IMR-90 (cell line): ENCODE measurements around the gene PCK2. TPM values are rescaled to one million over a fixed set of nuclear protein-coding genes. Genes with fewer than 3 reads are reported as not detected.

ENCODE experiments used
- ATAC-seq: fragments of 200-7000 bp; cut with Tn5 transposase; 2 replicates; pipeline ENCODE4 v1.9.1; 2020; ENCODE audit warnings: low read depth, mild to moderate bottlenecking, moderate library complexity
- BruUV-seq: library from RNA; stranded (reverse); fragments of 400-500 nt; replicated peaks from 2 replicates; lab custom pipeline; 2021; lab: Mats Ljungman, UMichigan
- CTCF ChIA-PET: fragments of 300-600 bp; formaldehyde crosslinking; extraction: SDS; loops from one replicate; lab custom pipeline; 2021; ENCODE audit warnings: antibody characterized with exemption; lab: Yijun Ruan, JAX
- POLR2A ChIA-PET: fragments of 300-600 bp; sonication (Branson Sonifier 250); formaldehyde crosslinking; loops from one replicate; lab custom pipeline; 2022; ENCODE audit warnings: antibody characterized with exemption; ENCODE audit not compliant: unreplicated experiment; lab: Charles Lee
- DNase-seq: peaks from one replicate; pipeline ENCODE4 v3.0.0; 2013
- H2AFZ ChIP-seq: replicated peaks from 2 replicates; pipeline ENCODE3; 2013; ENCODE audit warnings: low read length, mild to moderate bottlenecking; ENCODE audit not compliant: poor library complexity
- H2AK5ac ChIP-seq: 2 replicates; pipeline ENCODE4 v1.6.1; 2013; ENCODE audit warnings: low read depth, low read length, inconsistent platforms
- H2AK9ac ChIP-seq: replicated peaks from 2 replicates; pipeline ENCODE3; 2013; ENCODE audit warnings: mild to moderate bottlenecking, low read depth, low read length, moderate library complexity; ENCODE audit not compliant: poor library complexity
- H2BK120ac ChIP-seq: 2 replicates; pipeline ENCODE4 v1.6.1; 2013; ENCODE audit warnings: low read depth, low read length, inconsistent platforms
- H2BK15ac ChIP-seq: 3 replicates; pipeline ENCODE4 v1.6.1; 2013; ENCODE audit warnings: low read depth, low read length, inconsistent platforms
- H2BK20ac ChIP-seq: 2 replicates; pipeline ENCODE4 v1.6.1; 2013; ENCODE audit warnings: low read depth, mild to moderate bottlenecking, inconsistent platforms, low read length, moderate library complexity
- H2BK5ac ChIP-seq: 2 replicates; pipeline ENCODE4 v1.6.1; 2013; ENCODE audit warnings: mild to moderate bottlenecking, low read depth, low read length, inconsistent platforms; ENCODE audit not compliant: poor library complexity, severe bottlenecking
- H3K14ac ChIP-seq: replicated peaks from 2 replicates; pipeline ENCODE4 v1.6.1; 2013; ENCODE audit warnings: low read depth, low read length, inconsistent platforms
- H3K18ac ChIP-seq: 2 replicates; pipeline ENCODE4 v1.6.1; 2013; ENCODE audit warnings: low read depth, low read length, control low read depth
- H3K23ac ChIP-seq: 2 replicates; pipeline ENCODE4 v1.6.1; 2013; ENCODE audit warnings: low read depth, low read length, inconsistent platforms
- H3K27ac ChIP-seq: 2 replicates; pipeline ENCODE4 v1.5.1; 2013; ENCODE audit warnings: mild to moderate bottlenecking, control low read depth, low read length; ENCODE audit not compliant: insufficient read depth
- H3K27me3 ChIP-seq: 2 replicates; pipeline ENCODE4 v1.6.1; 2013; ENCODE audit warnings: low read length; ENCODE audit not compliant: control insufficient read depth, insufficient read depth
- H3K36me3 ChIP-seq: 2 replicates; pipeline ENCODE4 v1.6.1; 2013; ENCODE audit warnings: low read length, mixed read lengths; ENCODE audit not compliant: control insufficient read depth, insufficient read depth
- H3K4ac ChIP-seq: 2 replicates; pipeline ENCODE4 v1.6.1; 2013; ENCODE audit warnings: low read depth, low read length, inconsistent platforms
- H3K4me1 ChIP-seq: 2 replicates; pipeline ENCODE4 v1.6.1; 2013; ENCODE audit warnings: low read length, mixed read lengths; ENCODE audit not compliant: control insufficient read depth, insufficient read depth
- H3K4me2 ChIP-seq: 2 replicates; pipeline ENCODE4 v1.6.1; 2013; ENCODE audit warnings: low read depth, mild to moderate bottlenecking, control low read depth, low read length, moderate library complexity
- H3K4me3 ChIP-seq: 2 replicates; pipeline ENCODE4 v1.5.1; 2013; ENCODE audit warnings: low read depth, mild to moderate bottlenecking, control low read depth, low read length, moderate library complexity; ENCODE audit not compliant: insufficient read depth
- H3K56ac ChIP-seq: 2 replicates; pipeline ENCODE4 v1.6.1; 2013; ENCODE audit warnings: low read length, inconsistent platforms; ENCODE audit not compliant: insufficient read depth; ENCODE audit errors: extremely low read depth
- H3K79me1 ChIP-seq, 2 experiments: 2 replicates each; pipeline ENCODE4 v1.6.1; 2013; ENCODE audit warnings: low read length in 2 of 2, inconsistent platforms in 1 of 2, low read depth in 1 of 2
- H3K9ac ChIP-seq: 2 replicates; pipeline ENCODE4 v1.6.1; 2013; ENCODE audit warnings: low read depth, low read length, control low read depth
- H3K9me1 ChIP-seq: 2 replicates; pipeline ENCODE4 v1.6.1; 2013; ENCODE audit warnings: low read length, inconsistent platforms; ENCODE audit not compliant: insufficient read depth
- H3K9me3 ChIP-seq: 2 replicates; pipeline ENCODE4 v1.6.1; 2013; ENCODE audit warnings: low read length; ENCODE audit not compliant: control insufficient read depth, insufficient read depth
- H4K20me1 ChIP-seq: 2 replicates; pipeline ENCODE4 v1.6.1; 2013; ENCODE audit warnings: low read length, inconsistent platforms; ENCODE audit not compliant: insufficient read depth
- H4K5ac ChIP-seq: 2 replicates; pipeline ENCODE4 v1.6.1; 2013; ENCODE audit warnings: mild to moderate bottlenecking, low read depth, low read length, control low read depth
- H4K8ac ChIP-seq, 2 experiments: 2 replicates each; pipeline ENCODE4 v1.6.1; 2013; ENCODE audit warnings: low read depth in 2 of 2, low read length in 2 of 2, control low read depth in 1 of 2, inconsistent platforms in 1 of 2
- H4K91ac ChIP-seq: 2 replicates; pipeline ENCODE4 v1.6.1; 2013; ENCODE audit warnings: low read depth, low read length, inconsistent platforms; ENCODE audit not compliant: insufficient read depth
- MXI1 ChIP-seq: IDR thresholded peaks from 2 replicates; pipeline ENCODE4 v1.6.1; 2012; ENCODE audit warnings: low read depth, mild to moderate bottlenecking, low read length, moderate library complexity, borderline replicate concordance
- SMC3 ChIP-seq: fragments of 150-350 bp; IDR thresholded peaks from 2 replicates; pipeline ENCODE4 v1.6.1; 2016; ENCODE audit warnings: low read depth, mild to moderate bottlenecking, antibody characterized with exemption, low read length, moderate library complexity
- WGBS, 2 experiments: methylation state at CpG; one replicate each; pipeline versions ENCODE4 v1.1.5 to v1.1.7; 2013; ENCODE audit warnings: missing lambda C conversion rate in 2 of 2; ENCODE audit not compliant: insufficient read length in 1 of 2; ENCODE audit errors: extremely low coverage in 2 of 2; 5-methylcytosine and 5-hydroxymethylcytosine counted together
- dilution Hi-C: fragments of 300-500 bp; cut with HindIII; formaldehyde crosslinking; loops from one replicate; pipeline ENCODE4 v1.14.3; 2018; ENCODE audit warnings: low sequenced_read_pairs; ENCODE audit not compliant: unreplicated experiment
- in situ Hi-C: fragments of 300-500 bp; cut with MboI; formaldehyde crosslinking; loops from 3 replicates; pipeline ENCODE4 v1.14.3; 2019; ENCODE audit warnings: low sequenced_read_pairs, inconsistent platforms, mixed read lengths
- intact Hi-C: fragments of 100-400 bp; cut with micrococcal nuclease; formaldehyde crosslinking; loops from 2 replicates; pipeline ENCODE4 v1.10.0; 2022
- polyA plus RNA-seq, 3 experiments: library from polyadenylated mRNA; depleted of rRNA; stranded (reverse); fragments of >200 nt; gene quantifications; 2 replicates each; pipeline ENCODE4 v1.2.3, GENCODE V29; 2012; ENCODE audit warnings: low replicate concordance in 1 of 3
- total RNA-seq: library from RNA; depleted of rRNA; stranded (reverse); fragments of >200 nt; gene quantifications from 2 replicates; pipeline ENCODE4 v1.2.3, GENCODE V29; 2012
- TF ChIP-seq, protein P1 (sequence below): fragments of 150-350 bp; IDR thresholded peaks from 2 replicates; pipeline ENCODE4 v1.6.1; 2017; ENCODE audit warnings: mild to moderate bottlenecking, antibody characterized with exemption, low read length, low read depth

PCK2 gene
- total and polyA plus RNA-seq, 2 of the 4 experiments (the other 2 are of a cell fraction): 13.4 to 29.4 TPM

GRCh38 chr14:24095271-24096068 is 1.4 kb downstream of the PCK2 start:
- Histone ChIP-seq H3K18ac (peak overlapping the region; percentile 40; the same call in 1 of the 2 replicates), H3K79me1 (peaks cover 16 to 36% of the 10 kb centered on the region in 2 experiments), H3K56ac (peak overlapping the region; percentile 69; the same call in 1 of the 2 replicates), H2BK120ac (no peak overlapping the region), H3K4ac (peak overlapping the region; percentile 87), H2BK20ac (no peak overlapping the region), H3K9me1 (peaks cover 13% of the 10 kb centered on the region), H3K36me3 (peaks cover 21% of the 10 kb centered on the region), H3K9ac (peak overlapping the region; percentile 91), H2BK5ac (peak overlapping the region; percentile 69), H3K4me1 (peaks cover 8% of the 10 kb centered on the region), H3K4me3 (peak overlapping the region; percentile 72), H4K5ac (peak overlapping the region; percentile 20), H2AK5ac (peak overlapping the region; percentile 26), H2AK9ac (peak overlapping the region; percentile 99), H2BK15ac (no peak overlapping the region), H3K14ac (peak overlapping the region; percentile 93), H3K27me3 (no peaks in the 10 kb centered on the region), H4K20me1 (peaks cover 19% of the 10 kb centered on the region; the same call in 1 of the 2 replicates), H4K91ac (peak overlapping the region; percentile 46), H3K4me2 (peak overlapping the region; percentile 79), H4K8ac (peak overlapping the region; percentile 36 to 80; a peak in 3 of 4 replicates), H3K27ac (peak overlapping the region; percentile 73), H3K23ac (peak overlapping the region; percentile 91), H3K9me3 (no peaks in the 10 kb centered on the region), H2AFZ (peak overlapping the region; percentile 98)
- ATAC-seq: peak; percentile 1; the same call in 1 of the 2 replicates
- POLR2A ChIA-PET: no interaction called here
- peak; percentile 44 for DNase-seq
- dilution Hi-C loops (no loop called here), intact Hi-C loops (no loop called here), in situ Hi-C loops (loop anchor here (10.0 kb wide), 1 partner anchor 121 kb away; no protein-coding TSS in a partner anchor)
- WGBS, 2 experiments: 75% methylated on average over 4 of the region's 12 CpGs; no CpG with 5 or more reads in 1 of the 2 experiments
- no TSS peak for BruUV-seq
- no peak for TF ChIP-seq SMC3
- TF ChIP-seq MXI1: 0 out of 2 replicates have a peak, but pooled peaks have one; percentile 28
- TF ChIP-seq, protein P1, sequence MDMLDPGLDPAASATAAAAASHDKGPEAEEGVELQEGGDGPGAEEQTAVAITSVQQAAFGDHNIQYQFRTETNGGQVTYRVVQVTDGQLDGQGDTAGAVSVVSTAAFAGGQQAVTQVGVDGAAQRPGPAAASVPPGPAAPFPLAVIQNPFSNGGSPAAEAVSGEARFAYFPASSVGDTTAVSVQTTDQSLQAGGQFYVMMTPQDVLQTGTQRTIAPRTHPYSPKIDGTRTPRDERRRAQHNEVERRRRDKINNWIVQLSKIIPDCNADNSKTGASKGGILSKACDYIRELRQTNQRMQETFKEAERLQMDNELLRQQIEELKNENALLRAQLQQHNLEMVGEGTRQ: peak; percentile 85
- CTCF ChIA-PET: interaction anchor here (0.8 to 3.4 kb wide), 4 partner anchors 11 to 59 kb away, joined by 3 to 15 read pairs (median 5); no protein-coding TSS in a partner anchor
